Tibial artery (tissue), 4 donors: ENCODE results near the gene TMEM140.

Experiments used
- DNase-seq, 2 donors: peaks; one replicate each; pipeline ENCODE4 v3.0.0-alpha.2; 2019
- H3K27ac ChIP-seq, 2 donors: fragments of 200-600 bp; sonication (generic) in 1 of 2; 1 replicate in 1 of 2; 2 replicates in 1 of 2; pipeline ENCODE4 v1.5.1; 2018 to 2019; ENCODE audit warnings: mild to moderate bottlenecking in 1 of 2
- H3K27me3 ChIP-seq, 2 donors: fragments of 200-600 bp; sonication (generic) in 1 of 2; one replicate each; pipeline versions ENCODE4 v1.5.1 to v1.6.0; 2016 to 2019
- H3K36me3 ChIP-seq, 3 donors: fragments of 200-600 bp; sonication (generic) in 2 of 3; one replicate each; pipeline ENCODE4 v1.5.1; 2016 to 2019; ENCODE audit warnings: mild to moderate bottlenecking in 2 of 3
- H3K4me1 ChIP-seq, 4 donors: fragments of 200-600 bp; sonication (generic) in 2 of 4; 1 replicate in 3 of 4; 2 replicates in 1 of 4; pipeline ENCODE4 v1.5.1; 2016 to 2019
- H3K4me3 ChIP-seq, 2 donors: fragments of 200-600 bp; sonication (generic) in 1 of 2; 1 replicate in 1 of 2; 2 replicates in 1 of 2; pipeline ENCODE4 v1.5.1; 2018 to 2019; ENCODE audit warnings: mild to moderate bottlenecking in 2 of 2
- H3K9me3 ChIP-seq, 3 donors: fragments of 200-600 bp; sonication (generic) in 1 of 3; one replicate each; pipeline ENCODE4 v1.5.1; 2016 to 2019
- CTCF ChIP-seq, 2 experiments: fragments of 200-600 bp in 1 of 2; fragments of 450-650 bp in 1 of 2; IDR thresholded peaks; one replicate each; pipeline ENCODE4 v1.5.1; 2017 to 2019; ENCODE audit warnings: antibody characterized with exemption in 2 of 2, mild to moderate bottlenecking in 1 of 2, moderate library complexity in 1 of 2
- intact Hi-C: fragments of 100-400 bp; cut with DNase I; formaldehyde crosslinking; loops from one replicate; pipeline ENCODE4 v1.15.0; 2023; ENCODE audit warnings: low total_unique reads

TMEM140 gene

GRCh38 chr7:135147899-135148721 is at the start of gene TMEM140:
TMEM140 (plus strand) TSS chr7:135148072; CDS start chr7:135164442, 16,370 bp downstream.
- intact Hi-C loops: no loop called here
- Histone ChIP-seq H3K27ac (peak within 1 kb of the TSS; percentile 91 to 93), H3K36me3 (peaks cover 0 to 11% (median 0%) of the 10 kb centered on the region in 3 donors), H3K4me1 (peaks cover 0 to 42% (median 12%) of the 10 kb centered on the region in 4 donors), H3K4me3 (peak within 1 kb of the TSS; percentile 45 to 59), H3K9me3 (no peaks in the 10 kb centered on the region), H3K27me3 (no peaks in the 10 kb centered on the region)
- TF ChIP-seq CTCF (IDR thresholded peaks at IDR 0.05): no peak
- DNase-seq: no peak

- Histone ChIP-seq H3K4me3 (no peak overlapping the region), H3K27me3 (no peaks in the 10 kb centered on the region), H3K36me3 (no peaks in the 10 kb centered on the region), H3K27ac (no peak overlapping the region), H3K4me1 (peaks cover 0 to 8% (median 0%) of the 10 kb centered on the region in 4 donors), H3K9me3 (no peaks in the 10 kb centered on the region)
- intact Hi-C loops: no loop called here
- TF ChIP-seq CTCF (IDR thresholded peaks at IDR 0.05): no peak
- no peak for DNase-seq
These were observed 49.5 kb upstream of the TMEM140 start for GRCh38 chr7:135098391-135098790.

GRCh38 chr7:135100856-135101255 is 47.0 kb upstream of the TMEM140 start:
- intact Hi-C loops: no loop called here
- H3K27me3 ChIP-seq: no peaks in the 10 kb centered on the region
- no peak for TF ChIP-seq CTCF (IDR thresholded peaks at IDR 0.05)
- H3K4me3 ChIP-seq: no peak overlapping the region
- peaks cover 0 to 8% (median 0%) of the 10 kb centered on the region in 4 donors for H3K4me1 ChIP-seq
- H3K36me3 ChIP-seq: no peaks in the 10 kb centered on the region
- no peaks in the 10 kb centered on the region for H3K9me3 ChIP-seq
- H3K27ac ChIP-seq: no peak overlapping the region
- DNase-seq: no peak

- H3K36me3 ChIP-seq: no peaks in the 10 kb centered on the region
- DNase-seq: no peak
- H3K27me3 ChIP-seq: no peaks in the 10 kb centered on the region
- no peak overlapping the region for H3K27ac ChIP-seq
- peaks cover 0 to 8% (median 0%) of the 10 kb centered on the region in 4 donors for H3K4me1 ChIP-seq
- intact Hi-C loops: no loop called here
- TF ChIP-seq CTCF (IDR thresholded peaks at IDR 0.05): no peak
- H3K4me3 ChIP-seq: no peak overlapping the region
- no peaks in the 10 kb centered on the region for H3K9me3 ChIP-seq
These were observed 45.5 kb upstream of the TMEM140 start for GRCh38 chr7:135102372-135102771.

- Histone ChIP-seq H3K27me3 (no peaks in the 10 kb centered on the region), H3K4me3 (no peak overlapping the region), H3K27ac (no peak overlapping the region), H3K9me3 (no peaks in the 10 kb centered on the region), H3K4me1 (no peaks in the 10 kb centered on the region), H3K36me3 (no peaks in the 10 kb centered on the region)
- TF ChIP-seq CTCF (IDR thresholded peaks at IDR 0.05): no peak
- intact Hi-C loops: no loop called here
- no peak for DNase-seq
These were observed 38.3 kb upstream of the TMEM140 start for GRCh38 chr7:135109562-135109961.
